Right lobe of liver (tissue), 6 donors: Measurements from ENCODE around the gene GUSB. TPM values are rescaled to one million over a fixed set of nuclear protein-coding genes. Genes with fewer than 3 reads are reported as not detected.
A peak's percentile ranks its signal among the peaks of the same experiment; 100 is the strongest.
"Not testable (repeated sequence)": the region's sequence is repeated elsewhere in the genome, so short reads cannot be mapped to it uniquely, and the experiment has no call there.

ENCODE experiments used
- ATAC-seq, 4 donors: fragments of 200-7000 bp; cut with Tn5 transposase; one replicate each; pipeline ENCODE4 v1.9.1; 2020; ENCODE audit warnings: mild to moderate bottlenecking in 4 of 4, moderate library complexity in 4 of 4
- DNase-seq, 3 donors: peaks; one replicate each; pipeline ENCODE4 v3.0.0-alpha.2; 2020
- H3K27ac ChIP-seq, 3 donors: fragments of 200-600 bp; one replicate each; pipeline ENCODE4 v1.8.0; 2022
- H3K27me3 ChIP-seq, 2 donors: fragments of 200-600 bp; one replicate each; pipeline ENCODE4 v1.8.0; 2022
- H3K36me3 ChIP-seq, 4 donors: fragments of 200-600 bp; sonication (generic) in 1 of 4; one replicate each; pipeline versions ENCODE4 v1.5.1 to v1.8.0; 2017 to 2022; ENCODE audit warnings: control low read depth in 1 of 4
- H3K4me1 ChIP-seq, 4 donors: fragments of 200-600 bp; sonication (generic) in 1 of 4; one replicate each; pipeline versions ENCODE4 v1.5.1 to v1.8.0; 2017 to 2022; ENCODE audit warnings: control low read depth in 1 of 4
- H3K4me3 ChIP-seq, 3 donors: fragments of 200-600 bp; one replicate each; pipeline ENCODE4 v1.8.0; 2022
- H3K9me3 ChIP-seq, 4 donors: fragments of 200-600 bp; sonication (generic) in 1 of 4; one replicate each; pipeline versions ENCODE4 v1.5.1 to v1.8.0; 2017 to 2022; ENCODE audit warnings: control low read depth in 1 of 4
- POLR2A ChIP-seq: fragments of 450-650 bp; IDR thresholded peaks from one replicate; pipeline ENCODE4 v1.6.1; 2017; ENCODE audit warnings: antibody characterized with exemption, mild to moderate bottlenecking
- WGBS: methylation state at CpG from one replicate; pipeline ENCODE4 v1.1.6; 2018; ENCODE audit warnings: low coverage, low lambda C conversion rate; ENCODE audit not compliant: insufficient coverage; ENCODE audit errors: missing lambda C conversion rate; 5-methylcytosine and 5-hydroxymethylcytosine counted together
- intact Hi-C, 2 donors: fragments of 100-400 bp; cut with DNase I; formaldehyde crosslinking; loops; one replicate each; pipeline versions ENCODE4 v1.11.2 to v1.14.1; 2022
- total RNA-seq, 6 experiments: library from RNA; depleted of rRNA in 2 of 6; stranded (reverse); fragments of >200 nt in 2 of 6; fragmentation: NEBNext Ultra II Directional in 3 of 6; extraction: Animal tissue kit (Norgen Biotek cat#: 25700) in 3 of 6; gene quantifications; one replicate each; pipeline versions ENCODE4 v1.1.0 to v1.2.4, GENCODE V29; 2016 to 2023
- TF ChIP-seq, protein P1 (sequence below), 4 donors: fragments of 200-600 bp in 3 of 4; fragments of 450-650 bp in 1 of 4; IDR thresholded peaks; one replicate each; pipeline versions ENCODE4 v1.5.1 to v1.8.0; 2016 to 2022; ENCODE audit warnings: antibody characterized with exemption in 4 of 4, mild to moderate bottlenecking in 2 of 4
- donor health status: DM: no; HTN: yes; CAD: no.
- donor health status: DM: no; HTN: no; CAD: no.
- donor health status: DM: no; HTN: no; CAD: no.
- donor health status: DM: no; HTN: yes; CAD: no.
- donor health status: DM: no; HTN: yes; CAD: no.

The GUSB gene
- total RNA-seq, 6 experiments from 2014 or later = 49.1 to 87.2 (median 67.7) TPM

DNA sequence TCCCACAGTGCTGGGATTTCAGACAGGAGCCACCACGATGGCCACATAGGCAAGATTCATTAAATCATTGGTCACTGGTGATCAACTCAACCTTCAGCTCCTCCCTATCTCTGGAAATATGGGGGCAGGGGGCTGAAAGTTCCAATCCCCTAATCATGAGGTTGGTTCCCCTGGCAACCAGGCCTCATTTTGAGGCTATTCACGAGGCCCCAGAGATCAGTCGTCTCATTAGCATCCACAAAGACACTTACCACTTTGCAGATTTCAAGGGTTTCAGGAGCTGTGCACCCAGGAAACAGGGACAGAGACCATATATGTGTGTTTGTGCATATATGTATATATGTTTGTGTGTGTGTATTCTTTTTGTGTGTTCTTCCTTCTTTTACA, 7.7 kb upstream of the GUSB start:
- Histone ChIP-seq H3K27ac (no peak overlapping the region), H3K4me1 (no peaks in the 10 kb centered on the region), H3K4me3 (no peak overlapping the region), H3K9me3 (no peaks in the 10 kb centered on the region), H3K27me3 (no peaks in the 10 kb centered on the region), H3K36me3 (no peaks in the 10 kb centered on the region)
- DNase-seq (no peak), ATAC-seq (no peak)
- intact Hi-C loops = no loop called here
- 70% methylated on average over 2 of the region's 3 CpGs for WGBS
- TF ChIP-seq, protein P1, sequence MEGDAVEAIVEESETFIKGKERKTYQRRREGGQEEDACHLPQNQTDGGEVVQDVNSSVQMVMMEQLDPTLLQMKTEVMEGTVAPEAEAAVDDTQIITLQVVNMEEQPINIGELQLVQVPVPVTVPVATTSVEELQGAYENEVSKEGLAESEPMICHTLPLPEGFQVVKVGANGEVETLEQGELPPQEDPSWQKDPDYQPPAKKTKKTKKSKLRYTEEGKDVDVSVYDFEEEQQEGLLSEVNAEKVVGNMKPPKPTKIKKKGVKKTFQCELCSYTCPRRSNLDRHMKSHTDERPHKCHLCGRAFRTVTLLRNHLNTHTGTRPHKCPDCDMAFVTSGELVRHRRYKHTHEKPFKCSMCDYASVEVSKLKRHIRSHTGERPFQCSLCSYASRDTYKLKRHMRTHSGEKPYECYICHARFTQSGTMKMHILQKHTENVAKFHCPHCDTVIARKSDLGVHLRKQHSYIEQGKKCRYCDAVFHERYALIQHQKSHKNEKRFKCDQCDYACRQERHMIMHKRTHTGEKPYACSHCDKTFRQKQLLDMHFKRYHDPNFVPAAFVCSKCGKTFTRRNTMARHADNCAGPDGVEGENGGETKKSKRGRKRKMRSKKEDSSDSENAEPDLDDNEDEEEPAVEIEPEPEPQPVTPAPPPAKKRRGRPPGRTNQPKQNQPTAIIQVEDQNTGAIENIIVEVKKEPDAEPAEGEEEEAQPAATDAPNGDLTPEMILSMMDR (IDR thresholded peaks at IDR 0.05) = no peak
- TF ChIP-seq POLR2A = no peak

DNA sequence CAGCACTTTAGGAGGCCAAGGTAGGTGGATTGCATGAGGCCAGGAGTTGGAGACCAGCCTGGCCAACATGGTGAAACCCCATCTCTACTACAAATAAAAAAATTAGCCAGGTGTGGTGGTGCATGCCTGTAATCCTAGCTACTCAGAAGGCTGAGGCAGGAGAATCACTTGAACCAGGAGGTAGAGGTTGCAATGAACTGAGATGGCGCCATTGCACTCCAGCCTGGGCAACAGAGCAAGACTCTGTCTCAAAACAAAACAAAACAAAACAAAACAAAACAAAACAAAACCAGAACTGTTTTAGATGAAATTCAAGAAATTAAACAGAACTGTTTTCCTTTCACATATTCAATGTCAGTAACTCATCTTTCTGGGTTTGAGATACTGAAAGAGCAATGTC, 6.5 kb upstream of the GUSB start:
- H3K9me3 ChIP-seq, H3K4me1 ChIP-seq, H3K36me3 ChIP-seq, ATAC-seq, intact Hi-C loops, H3K27me3 ChIP-seq, DNase-seq, H3K4me3 ChIP-seq, H3K27ac ChIP-seq: not testable (repeated sequence)
- WGBS = 93% methylated on average over 1 of the region's 1 CpG

DNA sequence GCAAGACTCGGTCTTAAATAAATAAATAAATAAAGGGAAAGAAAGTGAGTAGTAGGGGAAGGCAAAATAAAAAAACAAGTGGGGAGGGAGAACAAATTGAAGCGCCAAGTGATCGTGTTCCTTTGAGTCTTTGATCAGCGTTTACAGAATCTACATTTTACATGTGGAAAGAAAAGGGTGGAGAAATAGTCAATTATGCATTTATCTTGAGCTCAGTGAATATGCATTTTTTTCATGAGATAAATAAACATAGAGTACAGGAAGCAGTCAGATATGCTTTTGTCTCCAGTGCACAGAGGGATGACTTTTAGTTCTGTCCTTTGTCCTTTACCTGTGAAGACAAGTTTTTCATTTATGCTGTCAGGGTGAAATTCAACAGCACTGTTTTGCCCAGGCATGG, 6.1 kb upstream of the GUSB start:
- Histone ChIP-seq H3K27me3 (no peaks in the 10 kb centered on the region), H3K9me3 (no peaks in the 10 kb centered on the region), H3K36me3 (no peaks in the 10 kb centered on the region), H3K4me3 (no peak overlapping the region), H3K27ac (no peak overlapping the region), H3K4me1 (no peaks in the 10 kb centered on the region)
- 100% methylated on average over 4 of the region's 4 CpGs for WGBS
- TF ChIP-seq POLR2A = no peak
- TF ChIP-seq, protein P1 (IDR thresholded peaks at IDR 0.05) = no peak
- no peak for ATAC-seq
- DNase-seq = no peak
- intact Hi-C loops = no loop called here

DNA sequence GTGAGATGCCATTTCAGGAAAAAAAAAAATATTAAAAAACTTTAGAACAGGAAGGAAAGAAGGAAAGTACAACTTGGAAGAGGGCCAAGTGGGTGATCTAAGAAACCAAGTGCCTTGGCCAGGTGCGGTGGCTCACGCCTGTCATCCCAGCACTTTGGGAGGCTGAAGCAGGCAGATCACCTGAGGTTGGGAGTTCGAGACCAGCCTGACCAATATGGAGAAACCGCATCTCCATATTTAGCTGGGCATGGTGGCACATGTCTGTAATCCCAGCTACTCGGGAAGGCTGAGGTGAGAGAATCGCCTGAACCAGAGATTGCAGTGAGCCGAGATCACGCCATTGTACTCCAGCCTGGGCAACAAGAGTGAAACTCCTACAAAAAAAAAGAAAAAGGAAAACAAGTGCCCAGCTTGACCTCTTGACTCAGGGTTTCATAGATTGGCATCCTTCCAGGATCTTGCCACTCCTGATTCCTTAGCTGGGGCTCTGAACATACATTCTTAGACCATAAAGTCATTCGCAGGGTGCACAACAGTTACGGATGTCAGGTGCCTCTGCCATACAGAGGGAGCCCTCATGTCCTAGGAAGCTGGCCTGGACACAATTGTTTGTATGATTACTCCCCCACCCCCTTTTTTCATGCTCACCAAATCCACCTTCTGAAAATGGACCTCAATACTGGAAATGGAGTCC, 2.1 kb upstream of the GUSB start:
- H3K36me3 ChIP-seq = peaks cover 0 to 11% (median 0%) of the 10 kb centered on the region in 4 donors
- no peak for ATAC-seq
- H3K27ac ChIP-seq = no peak overlapping the region
- H3K4me3 ChIP-seq = no peak overlapping the region
- H3K4me1 ChIP-seq = peaks cover 0 to 7% (median 0%) of the 10 kb centered on the region in 4 donors
- intact Hi-C loops = no loop called here
- WGBS = 91% methylated on average over 8 of the region's 10 CpGs
- H3K9me3 ChIP-seq = no peaks in the 10 kb centered on the region
- TF ChIP-seq, protein P1 (IDR thresholded peaks at IDR 0.05) = no peak
- TF ChIP-seq POLR2A = no peak
- H3K27me3 ChIP-seq = no peaks in the 10 kb centered on the region
- DNase-seq = no peak

DNA sequence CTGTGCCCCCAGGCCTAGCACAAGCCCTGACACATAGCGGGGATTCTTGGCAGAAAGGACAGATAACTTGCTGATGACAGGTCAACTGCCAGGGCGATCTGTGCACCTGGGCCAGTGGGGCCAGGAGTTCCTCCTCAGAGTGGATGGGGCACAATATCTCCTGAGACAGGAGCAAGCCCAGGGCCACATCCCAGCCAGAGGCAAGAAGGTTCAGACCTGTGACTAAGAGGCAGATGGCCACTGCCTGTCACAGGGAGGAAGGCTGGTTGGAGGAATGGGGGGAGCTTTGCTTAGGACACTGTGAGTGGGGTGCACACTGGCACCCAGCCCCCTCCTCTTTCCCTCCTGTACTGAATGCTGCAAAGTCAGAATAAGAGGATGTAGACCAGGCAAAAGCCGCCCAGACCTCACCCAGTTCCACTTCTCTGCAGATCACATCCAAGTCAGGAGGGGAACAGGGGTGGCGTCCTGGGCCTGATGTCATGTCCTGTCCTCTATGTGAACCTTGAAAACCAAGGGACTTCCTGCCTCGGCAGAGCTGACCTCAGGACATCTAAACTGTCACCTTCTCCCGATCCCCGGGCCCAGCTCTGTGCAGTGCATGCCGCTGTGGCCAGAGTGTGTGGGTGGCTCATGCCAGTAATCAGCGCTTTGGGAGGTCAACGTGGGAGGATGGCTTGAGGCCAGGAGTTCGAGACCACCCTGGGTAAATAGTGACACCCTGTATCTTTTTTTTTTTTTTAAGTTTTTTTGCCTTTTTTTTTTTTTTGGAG, 1.3 kb downstream of the GUSB start:
- peak; percentile 57 for TF ChIP-seq POLR2A
- TF ChIP-seq, protein P1 (IDR thresholded peaks at IDR 0.05) = no peak
- WGBS = 0% methylated on average over 4 of the region's 11 CpGs
- no peaks in the 10 kb centered on the region for H3K9me3 ChIP-seq
- peak; percentile 65 to 83 (median 78) for ATAC-seq
- peak overlapping the region; percentile 65 to 96 (median 94) for H3K4me3 ChIP-seq
- peaks cover 0 to 7% (median 0%) of the 10 kb centered on the region in 4 donors for H3K4me1 ChIP-seq
- H3K36me3 ChIP-seq = peaks cover 0 to 15% (median 2%) of the 10 kb centered on the region in 4 donors
- peak overlapping the region; percentile 76 to 84 (median 83) for H3K27ac ChIP-seq
- DNase-seq = peak; percentile 70 to 85 (median 83)
- no peaks in the 10 kb centered on the region for H3K27me3 ChIP-seq
- intact Hi-C loops = no loop called here
